Large intestine (tissue), 3 donors: Measurements from ENCODE around the gene KRTAP5-10. TPM values are rescaled to one million over a fixed set of nuclear protein-coding genes. Genes with fewer than 3 reads are reported as not detected.
"Not testable (repeated sequence)": the region's sequence is repeated elsewhere in the genome, so short reads cannot be mapped to it uniquely, and the experiment has no call there.

ENCODE experiments used
- DNase-seq, 2 donors: peaks; one replicate each; pipeline versions ENCODE4 v3.0.0 to v3.0.0-alpha.2; 2013
- H3K27ac ChIP-seq: one replicate; pipeline ENCODE4 v1.5.1; 2013; ENCODE audit warnings: low read length
- H3K27me3 ChIP-seq: 2 replicates; pipeline ENCODE4 v1.6.1; 2013; ENCODE audit warnings: low read length; ENCODE audit not compliant: control insufficient read depth, insufficient read depth
- H3K36me3 ChIP-seq: 2 replicates; pipeline ENCODE4 v1.6.1; 2013; ENCODE audit warnings: low read length; ENCODE audit not compliant: control insufficient read depth, insufficient read depth
- H3K4me1 ChIP-seq: one replicate; pipeline ENCODE4 v1.6.1; 2013; ENCODE audit warnings: low read length; ENCODE audit not compliant: control insufficient read depth, insufficient read depth
- H3K4me3 ChIP-seq: one replicate; pipeline ENCODE4 v1.5.1; 2013; ENCODE audit warnings: low read length
- H3K9me3 ChIP-seq: one replicate; pipeline ENCODE4 v1.6.1; 2013; ENCODE audit warnings: mild to moderate bottlenecking, low read depth, low read length, moderate library complexity; ENCODE audit not compliant: control insufficient read depth
- WGBS: methylation state at CpG from one replicate; pipeline ENCODE4 v1.1.5; 2013; ENCODE audit warnings: low lambda C conversion rate; ENCODE audit not compliant: insufficient coverage; 5-methylcytosine and 5-hydroxymethylcytosine counted together
- polyA plus RNA-seq: library from polyadenylated mRNA; unstranded; fragments of 120-200 nt; gene quantifications from one replicate; pipeline ENCODE4 v1.2.1, GENCODE V29; 2013

Gene KRTAP5-10
- polyA plus RNA-seq, 1 donor, result 0.19 TPM

- no CpG with 5 or more reads among the region's 7 CpGs for WGBS
- H3K36me3 ChIP-seq, DNase-seq, H3K4me1 ChIP-seq, H3K9me3 ChIP-seq, H3K27ac ChIP-seq, H3K27me3 ChIP-seq, H3K4me3 ChIP-seq: not testable (repeated sequence)
Measured at GRCh38 chr11:71613931-71614330, 48.6 kb downstream of the KRTAP5-10 start.

GRCh38 chr11:71614366-71614917 lies 49.1 kb downstream of the KRTAP5-10 start:
- not testable (repeated sequence) for H3K9me3 ChIP-seq, H3K27ac ChIP-seq, H3K4me1 ChIP-seq, H3K27me3 ChIP-seq, H3K36me3 ChIP-seq, DNase-seq, H3K4me3 ChIP-seq
- no CpG with 5 or more reads among the region's 15 CpGs for WGBS

GRCh38 chr11:71615003-71615402 lies 49.6 kb downstream of the KRTAP5-10 start:
- WGBS, result no CpG with 5 or more reads among the region's 12 CpGs
- H3K27ac ChIP-seq, H3K27me3 ChIP-seq, DNase-seq, H3K4me1 ChIP-seq, H3K4me3 ChIP-seq, H3K9me3 ChIP-seq, H3K36me3 ChIP-seq: not testable (repeated sequence)

Other genes starting within 250 kb of the KRTAP5-10 start
- 29.4 TPM for gene DHCR7, start 117.2 kb upstream of the KRTAP5-10 start, polyA plus RNA-seq
- gene NADSYN1, start 112.4 kb upstream of the KRTAP5-10 start, polyA plus RNA-seq, result 85.4 TPM
- 0.16 TPM for gene KRTAP5-7, start 38.3 kb upstream of the KRTAP5-10 start, polyA plus RNA-seq
- 0.09 TPM for gene KRTAP5-8, start 27.5 kb upstream of the KRTAP5-10 start, polyA plus RNA-seq
- gene KRTAP5-9, start 17.1 kb upstream of the KRTAP5-10 start, polyA plus RNA-seq, result 0.45 TPM
- gene KRTAP5-11, start 17.3 kb downstream of the KRTAP5-10 start, polyA plus RNA-seq, result 0.19 TPM